RWPE2 (cell line): Measurements from ENCODE around the gene CDC45.
A peak's percentile ranks its signal among the peaks of the same experiment; 100 is the strongest.

Experiments used
- ATAC-seq: fragments of 200-7000 bp; cut with Tn5 transposase; 3 replicates; pipeline ENCODE4 v1.9.1; 2021; ENCODE audit warnings: low read depth
- DNase-seq: peaks from one replicate; pipeline ENCODE4 v3.0.0-alpha.2; 2020; ENCODE audit warnings: low spot score
- H3K27ac ChIP-seq: fragments of 450-650 bp; 2 replicates; pipeline ENCODE4 v1.5.1; 2017; ENCODE audit warnings: mild to moderate bottlenecking; ENCODE audit not compliant: poor library complexity, severe bottlenecking
- H3K27me3 ChIP-seq: fragments of 250-450 bp; sonication (Bioruptor Pico); 2 replicates; pipeline ENCODE4 v1.5.1; 2021; ENCODE audit warnings: mild to moderate bottlenecking, moderate library complexity; ENCODE audit not compliant: insufficient read depth, poor library complexity, severe bottlenecking
- H3K36me3 ChIP-seq: fragments of 250-450 bp; sonication (Bioruptor Pico); 2 replicates; pipeline ENCODE4 v1.5.1; 2020; ENCODE audit warnings: low read depth, mild to moderate bottlenecking, moderate library complexity
- H3K4me1 ChIP-seq: fragments of 250-450 bp; sonication (Bioruptor Pico); 2 replicates; pipeline ENCODE4 v1.5.1; 2021; ENCODE audit warnings: mild to moderate bottlenecking, moderate library complexity; ENCODE audit not compliant: insufficient read depth, poor library complexity, severe bottlenecking
- H3K4me3 ChIP-seq: fragments of 250-450 bp; sonication (Bioruptor Pico); 2 replicates; pipeline ENCODE4 v1.5.1; 2021; ENCODE audit warnings: mild to moderate bottlenecking, moderate library complexity; ENCODE audit not compliant: severe bottlenecking
- H3K9me3 ChIP-seq: fragments of 250-450 bp; sonication (Bioruptor Pico); 2 replicates; pipeline ENCODE4 v1.5.1; 2021; ENCODE audit warnings: mild to moderate bottlenecking, moderate library complexity; ENCODE audit not compliant: severe bottlenecking
- TF ChIP-seq, protein P1 (sequence below): fragments of 450-650 bp; IDR thresholded peaks from one replicate; pipeline ENCODE4 v1.5.1; 2017; ENCODE audit warnings: mild to moderate bottlenecking, moderate library complexity; ENCODE audit not compliant: poor library complexity, severe bottlenecking

CDC45 gene

DNA sequence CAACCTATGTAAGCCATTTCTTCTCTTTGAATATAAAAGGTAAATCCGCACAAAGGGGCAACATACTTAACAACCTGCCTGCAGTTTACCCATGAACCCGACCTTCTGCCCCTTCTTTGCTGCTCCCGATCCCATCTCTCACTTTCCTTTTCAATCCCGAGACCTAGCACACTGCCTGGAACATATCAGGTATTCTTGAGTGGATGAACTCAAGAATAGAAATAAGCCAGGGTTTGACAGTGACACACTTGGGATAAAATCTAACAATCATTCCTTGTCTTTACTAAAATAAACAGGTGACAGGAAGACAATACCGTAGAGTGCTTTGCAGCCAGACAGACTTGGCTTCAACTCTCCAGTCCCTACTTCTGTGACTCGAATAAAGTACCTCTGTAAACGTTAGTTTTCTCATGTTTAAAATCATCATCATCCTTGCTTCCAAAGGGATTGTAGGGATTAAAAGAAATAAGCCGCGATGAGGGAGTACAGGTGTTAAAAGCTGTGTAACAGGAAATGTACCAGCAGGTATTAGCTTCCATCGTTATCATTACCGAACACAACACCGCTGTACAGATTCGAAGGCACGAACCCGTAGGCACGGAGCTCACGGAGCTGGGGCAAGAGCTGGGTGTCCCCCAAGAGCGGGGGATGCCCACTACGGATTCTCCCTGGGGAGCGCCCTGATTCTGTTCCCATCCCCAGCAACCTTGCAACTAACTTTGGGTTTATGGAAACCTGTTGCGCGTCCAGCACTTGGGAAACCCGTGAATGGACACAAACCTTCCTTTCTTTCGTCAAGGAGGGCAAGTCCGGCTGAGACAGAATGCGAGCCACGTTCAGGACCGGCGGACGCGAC lies 1.4 kb upstream of the CDC45 start:
- TF ChIP-seq, protein P1, sequence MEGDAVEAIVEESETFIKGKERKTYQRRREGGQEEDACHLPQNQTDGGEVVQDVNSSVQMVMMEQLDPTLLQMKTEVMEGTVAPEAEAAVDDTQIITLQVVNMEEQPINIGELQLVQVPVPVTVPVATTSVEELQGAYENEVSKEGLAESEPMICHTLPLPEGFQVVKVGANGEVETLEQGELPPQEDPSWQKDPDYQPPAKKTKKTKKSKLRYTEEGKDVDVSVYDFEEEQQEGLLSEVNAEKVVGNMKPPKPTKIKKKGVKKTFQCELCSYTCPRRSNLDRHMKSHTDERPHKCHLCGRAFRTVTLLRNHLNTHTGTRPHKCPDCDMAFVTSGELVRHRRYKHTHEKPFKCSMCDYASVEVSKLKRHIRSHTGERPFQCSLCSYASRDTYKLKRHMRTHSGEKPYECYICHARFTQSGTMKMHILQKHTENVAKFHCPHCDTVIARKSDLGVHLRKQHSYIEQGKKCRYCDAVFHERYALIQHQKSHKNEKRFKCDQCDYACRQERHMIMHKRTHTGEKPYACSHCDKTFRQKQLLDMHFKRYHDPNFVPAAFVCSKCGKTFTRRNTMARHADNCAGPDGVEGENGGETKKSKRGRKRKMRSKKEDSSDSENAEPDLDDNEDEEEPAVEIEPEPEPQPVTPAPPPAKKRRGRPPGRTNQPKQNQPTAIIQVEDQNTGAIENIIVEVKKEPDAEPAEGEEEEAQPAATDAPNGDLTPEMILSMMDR = no peak
- peaks cover 52% of the 10 kb centered on the region for H3K36me3 ChIP-seq
- DNase-seq = no peak
- H3K27me3 ChIP-seq = no peaks in the 10 kb centered on the region
- H3K9me3 ChIP-seq = no peaks in the 10 kb centered on the region
- H3K27ac ChIP-seq = peak overlapping the region; percentile 99
- H3K4me3 ChIP-seq = peak overlapping the region; percentile 66
- no peak for ATAC-seq
- H3K4me1 ChIP-seq = peaks cover 24% of the 10 kb centered on the region

DNA sequence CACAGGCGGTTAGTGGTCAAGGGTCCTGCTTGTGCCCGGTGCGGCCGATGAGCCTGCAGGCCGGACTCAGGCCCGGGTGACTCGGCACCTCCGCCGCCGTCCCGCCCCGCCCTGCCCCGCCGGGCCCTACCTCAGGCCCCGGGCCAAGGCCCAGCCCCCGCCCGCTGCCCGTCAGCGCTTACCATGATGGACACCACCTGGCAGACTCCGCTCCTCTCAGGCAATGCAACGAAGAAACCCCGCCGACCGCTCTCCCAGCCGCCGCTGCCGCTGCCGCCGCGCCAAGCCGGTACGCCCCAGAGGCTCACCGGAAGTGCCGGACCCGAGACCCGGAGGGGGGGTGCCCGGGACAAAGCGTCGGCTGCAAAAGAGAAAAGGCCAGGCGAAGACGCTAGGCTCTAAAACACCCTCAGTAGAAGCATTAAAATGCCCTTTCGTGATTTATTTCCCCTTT lies 792 bp upstream of the CDC45 start, which contains the start of gene UFD1:
UFD1 (minus strand) TSS at position 293 of the 454 bp plus-strand sequence; CDS start at position 185, 108 bp downstream.
- DNase-seq (peak; percentile 80), ATAC-seq (peak; percentile 52)
- peaks cover 31% of the 10 kb centered on the region for H3K4me1 ChIP-seq
- no peaks in the 10 kb centered on the region for H3K9me3 ChIP-seq
- H3K36me3 ChIP-seq = peaks cover 52% of the 10 kb centered on the region
- H3K27ac ChIP-seq = peak within 1 kb of the TSS; percentile 99
- peak within 1 kb of the TSS; percentile 66 for H3K4me3 ChIP-seq
- TF ChIP-seq, protein P1 = no peak
- no peaks in the 10 kb centered on the region for H3K27me3 ChIP-seq

DNA sequence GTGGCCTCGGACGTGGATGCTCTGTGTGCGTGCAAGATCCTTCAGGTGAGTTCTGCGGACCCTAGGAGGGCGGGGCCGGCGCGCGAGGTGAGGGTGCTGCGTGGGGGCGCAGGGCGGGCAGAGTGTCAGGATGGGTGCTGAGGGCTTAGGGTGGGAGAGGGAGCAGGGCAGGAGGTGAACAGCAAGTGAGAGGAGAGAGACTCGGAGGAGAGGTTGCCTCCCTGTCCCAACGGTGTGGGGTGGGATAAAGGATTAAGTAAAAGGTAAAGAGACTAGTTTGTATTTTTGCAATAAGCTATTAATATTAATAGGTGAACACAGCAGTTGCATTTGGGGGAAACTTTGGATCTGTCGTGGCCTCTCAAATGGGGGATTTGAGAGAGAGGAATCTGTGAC lies 451 bp downstream of the CDC45 start:
- Histone ChIP-seq H3K9me3 (no peaks in the 10 kb centered on the region), H3K36me3 (peaks cover 51% of the 10 kb centered on the region), H3K4me3 (peak overlapping the region; percentile 66), H3K27me3 (no peaks in the 10 kb centered on the region), H3K4me1 (peaks cover 33% of the 10 kb centered on the region), H3K27ac (peak overlapping the region; percentile 99)
- no peak for DNase-seq
- TF ChIP-seq, protein P1 = no peak
- no peak for ATAC-seq

DNA sequence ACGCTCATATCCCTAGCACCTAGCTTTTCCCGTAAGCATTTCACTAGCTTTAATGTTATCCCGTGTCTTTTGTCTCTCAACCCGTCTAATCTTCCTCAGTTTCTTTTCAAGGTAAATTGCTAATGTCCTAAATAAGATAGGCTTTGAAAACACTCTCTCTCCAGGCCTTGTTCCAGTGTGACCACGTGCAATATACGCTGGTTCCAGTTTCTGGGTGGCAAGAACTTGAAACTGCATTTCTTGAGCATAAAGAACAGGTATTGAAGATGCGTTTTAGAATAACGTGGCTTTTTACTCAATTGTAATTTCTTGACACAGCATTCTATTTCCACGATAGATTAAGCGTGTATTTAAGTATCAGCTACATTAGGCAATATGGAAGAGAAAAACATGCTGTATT lies 1.1 kb downstream of the CDC45 start:
- Histone ChIP-seq H3K27me3 (no peaks in the 10 kb centered on the region), H3K4me1 (peaks cover 33% of the 10 kb centered on the region), H3K27ac (peak overlapping the region; percentile 99), H3K4me3 (peak overlapping the region; percentile 66), H3K36me3 (peaks cover 54% of the 10 kb centered on the region), H3K9me3 (no peaks in the 10 kb centered on the region)
- no peak for ATAC-seq
- TF ChIP-seq, protein P1 = no peak
- DNase-seq = no peak

DNA sequence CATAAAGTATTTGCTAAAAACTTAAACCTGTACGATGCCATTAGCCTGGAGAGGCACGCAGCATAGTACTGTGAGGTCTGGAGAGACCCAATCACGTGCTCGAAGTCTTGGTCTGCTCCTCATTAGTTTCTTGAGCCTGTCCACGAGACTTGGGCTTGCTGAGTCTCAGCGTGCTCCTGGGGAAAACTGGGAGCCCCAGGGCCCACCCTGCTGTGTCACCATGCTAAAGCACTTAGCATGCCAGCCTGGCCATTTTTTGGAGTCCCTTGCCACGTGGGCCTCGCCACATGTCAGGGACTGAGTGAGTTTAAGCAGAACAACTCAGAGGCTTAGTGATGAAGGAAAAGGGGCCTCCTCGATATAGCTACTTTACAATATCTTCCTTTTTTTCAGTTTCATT lies 2.6 kb downstream of the CDC45 start:
- no peak for DNase-seq
- ATAC-seq = no peak

More for the DNA sequence above, 2.6 kb downstream of the CDC45 start:
- Histone ChIP-seq H3K36me3 (peaks cover 63% of the 10 kb centered on the region), H3K4me1 (peaks cover 30% of the 10 kb centered on the region), H3K9me3 (no peaks in the 10 kb centered on the region), H3K4me3 (no peak overlapping the region), H3K27me3 (no peaks in the 10 kb centered on the region), H3K27ac (peak overlapping the region; percentile 99)
- TF ChIP-seq, protein P1 = no peak
